GM19468 (cell line): ENCODE data around the gene MDH1B.
"Not testable (repeated sequence)": the region's sequence is repeated elsewhere in the genome, so short reads cannot be mapped to it uniquely, and the experiment has no call there.

Experiments used
- ATAC-seq: cut with Tn5 transposase; IDR thresholded peaks from one replicate; pipeline ENCODE4 v1.9.1; 2021; ENCODE audit warnings: mild to moderate bottlenecking, moderate library complexity, moderate number of reproducible peaks; ENCODE audit not compliant: unreplicated experiment; ENCODE audit errors: extremely low read depth

MDH1B gene

GRCh38 chr2:206765242-206766056, at the start of gene MDH1B, which contains the start of gene FASTKD2:
TSS of gene MDH1B (minus strand) at chr2:206765328. CDS start at chr2:206765271, 57 bp downstream.
TSS of gene FASTKD2 (plus strand) at chr2:206765606. CDS start at chr2:206766694, 1,088 bp downstream.
- ATAC-seq: peak; percentile 94

GRCh38 chr2:206814498-206814897, 49.4 kb upstream of the MDH1B start:
- no peak for ATAC-seq

GRCh38 chr2:206812471-206812870, 47.3 kb upstream of the MDH1B start:
- ATAC-seq: not testable (repeated sequence)

- not testable (repeated sequence) for ATAC-seq
These were observed 42.5 kb upstream of the MDH1B start for GRCh38 chr2:206807624-206808023.

GRCh38 chr2:206805887-206806607, 40.9 kb upstream of the MDH1B start:
- ATAC-seq: no peak

DNA sequence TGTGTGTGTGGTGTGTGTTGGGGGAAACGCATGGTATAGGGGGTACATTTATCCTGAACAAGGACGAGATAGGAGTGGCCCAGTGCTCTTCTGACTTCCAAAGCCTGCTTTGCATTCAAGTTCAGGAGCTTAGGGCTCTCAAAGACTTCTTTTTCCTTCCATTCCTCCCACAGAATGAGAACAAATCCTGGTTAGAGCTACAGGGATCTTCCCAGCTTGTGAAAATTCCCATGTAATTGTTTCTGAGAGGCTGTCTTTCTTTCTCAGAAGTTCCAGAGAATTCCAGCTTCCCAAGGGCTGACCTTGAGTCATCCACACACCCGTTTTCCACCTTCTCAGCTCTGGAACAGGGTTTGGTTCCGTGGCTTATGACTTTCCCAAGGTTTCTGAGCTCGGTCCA, 39.2 kb upstream of the MDH1B start:
- no peak for ATAC-seq

GRCh38 chr2:206802654-206803514, 37.8 kb upstream of the MDH1B start:
- ATAC-seq: no peak

DNA sequence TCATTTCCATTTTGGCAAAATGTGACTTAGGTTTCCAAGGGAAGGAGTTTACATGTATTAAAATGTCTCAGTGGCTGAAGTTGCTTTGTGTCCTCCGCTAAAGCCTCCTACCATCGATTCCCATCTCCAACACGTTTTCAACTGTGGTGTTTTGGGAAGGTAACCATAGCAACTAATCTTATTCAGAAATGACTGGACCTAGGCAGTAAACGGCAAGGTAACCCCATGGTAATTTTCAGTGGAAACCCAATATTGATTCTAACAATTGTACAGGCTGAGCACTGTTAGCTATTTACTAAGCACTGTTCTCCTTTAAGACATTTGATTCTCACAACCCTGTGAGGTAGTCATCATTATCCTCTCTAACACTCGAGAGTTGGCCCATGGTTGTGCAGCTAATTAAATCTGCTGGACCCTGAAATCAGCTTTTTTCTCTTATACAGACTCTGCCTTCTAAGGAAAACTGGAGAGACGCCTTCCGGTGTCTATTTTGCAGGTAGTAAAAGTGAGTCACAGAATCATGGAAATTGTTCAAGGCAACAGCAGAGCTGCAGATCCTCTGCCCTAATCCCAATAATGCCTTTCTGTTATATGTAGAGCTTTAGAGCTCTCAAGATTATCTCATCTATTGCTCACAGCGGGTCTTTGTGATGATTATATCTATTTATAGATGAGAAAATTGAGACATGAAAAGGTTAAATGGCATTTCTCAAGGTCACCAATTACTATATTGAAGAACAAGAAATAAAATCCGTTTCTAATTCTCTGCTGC, 36.5 kb upstream of the MDH1B start:
- ATAC-seq: no peak

GRCh38 chr2:206800506-206801417, 35.6 kb upstream of the MDH1B start:
- ATAC-seq: no peak

- ATAC-seq: no peak
These were observed 34.0 kb upstream of the MDH1B start for GRCh38 chr2:206799083-206799482.

DNA sequence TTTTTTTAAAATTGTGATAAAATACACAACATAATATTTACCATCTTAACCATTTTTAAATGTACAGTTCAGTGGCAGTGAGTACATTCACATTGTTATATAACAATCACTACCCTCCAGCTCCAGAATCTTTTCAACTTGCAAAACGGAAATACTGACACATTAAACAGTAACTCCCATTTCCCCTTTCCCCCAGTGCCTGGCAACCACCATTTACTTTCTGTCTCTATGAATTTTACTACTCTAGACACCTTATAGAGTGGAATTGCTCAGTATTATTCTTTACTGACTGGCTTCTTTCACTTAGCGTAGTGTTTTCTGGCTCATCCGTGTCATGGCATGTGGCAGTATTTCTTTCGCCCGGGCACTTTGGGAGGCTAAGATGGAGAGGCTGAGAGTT, 32.9 kb upstream of the MDH1B start:
- peak; percentile 48 for ATAC-seq

- ATAC-seq: no peak
These were observed 32.2 kb upstream of the MDH1B start for GRCh38 chr2:206797376-206797775.

GRCh38 chr2:206792645-206793044, 27.5 kb upstream of the MDH1B start:
- ATAC-seq: no peak

- ATAC-seq: no peak
These were observed 25.3 kb upstream of the MDH1B start for GRCh38 chr2:206790311-206790935.

DNA sequence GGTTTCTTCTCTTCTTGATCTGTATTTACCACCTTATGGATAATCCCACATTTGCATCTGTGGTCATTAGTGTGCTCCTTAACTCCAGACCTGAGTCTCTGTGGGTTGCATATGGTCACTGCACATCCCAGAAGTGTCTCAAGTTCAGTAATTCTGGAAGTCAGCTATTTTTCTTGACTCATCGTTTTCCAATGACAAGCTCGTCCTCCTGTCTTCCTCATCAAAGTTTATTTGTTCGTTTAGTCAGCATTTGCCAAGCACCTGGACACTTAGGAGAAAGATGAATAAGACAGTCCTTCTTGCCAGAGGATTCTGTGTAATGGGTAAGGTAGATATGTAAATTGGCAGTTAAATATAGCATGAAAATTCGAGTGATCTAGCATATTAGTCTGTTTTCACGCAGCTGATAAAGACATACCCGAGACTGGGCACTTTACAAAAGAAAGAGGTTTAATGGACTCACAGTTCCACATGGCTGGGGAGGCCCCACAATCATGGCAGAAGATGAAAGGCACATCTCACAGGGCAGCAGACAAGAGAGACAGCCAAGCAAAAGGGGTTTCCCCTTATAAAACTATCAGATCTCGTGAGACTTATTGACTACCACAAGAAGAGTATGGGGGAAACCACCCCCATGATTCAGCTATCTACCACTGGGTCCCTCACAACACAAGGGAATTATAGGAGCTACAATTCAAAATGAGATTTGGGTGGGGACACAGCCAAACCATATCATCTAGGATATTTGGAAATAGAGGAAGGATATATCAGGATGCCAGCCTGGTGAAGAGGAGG, 19.6 kb upstream of the MDH1B start:
- no peak for ATAC-seq

DNA sequence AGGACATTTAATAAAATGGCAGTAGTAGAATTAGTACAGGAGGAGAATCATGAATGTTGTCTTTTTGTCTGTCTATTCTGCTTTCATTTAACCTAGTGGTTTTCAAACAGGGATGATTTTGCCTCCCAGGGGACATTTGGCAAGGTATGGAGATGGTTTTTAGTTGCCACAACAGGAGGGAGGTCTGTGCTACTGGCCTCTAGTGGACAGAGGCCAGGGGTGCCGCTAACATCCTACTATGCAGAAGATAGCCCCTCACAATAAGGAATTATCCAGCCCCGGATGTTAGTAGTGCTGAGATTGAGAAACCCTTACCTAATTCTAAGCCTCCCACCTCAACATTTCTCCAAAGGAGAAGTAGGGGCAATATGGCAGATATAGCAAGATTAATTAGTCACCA, 18.6 kb upstream of the MDH1B start:
- no peak for ATAC-seq

GRCh38 chr2:206780671-206781070, 15.5 kb upstream of the MDH1B start:
- no peak for ATAC-seq
